Neural progenitor cell (in vitro differentiated cells): ENCODE data around the gene PEX5L. TPM values are rescaled to one million over a fixed set of nuclear protein-coding genes. Genes with fewer than 3 reads are reported as not detected.
A peak's percentile ranks its signal among the peaks of the same experiment; 100 is the strongest.

Source experiments
- DNase-seq: peaks from one replicate; pipeline ENCODE4 v3.0.0-alpha.2; 2016; ENCODE audit warnings: low spot score
- H2AFZ ChIP-seq: fragments of 200-600 bp; sonication (generic); replicated peaks from 2 replicates; pipeline ENCODE4 v1.6.1; 2016; ENCODE audit warnings: antibody characterized with exemption
- H3F3A ChIP-seq: fragments of 200-600 bp; sonication (generic); 2 replicates; pipeline ENCODE4 v1.6.1; 2016; ENCODE audit warnings: antibody characterized with exemption, low read depth
- H3K27ac ChIP-seq: fragments of 200-600 bp; sonication (generic); 2 replicates; pipeline ENCODE4 v1.5.1; 2016; ENCODE audit warnings: mild to moderate bottlenecking
- H3K27me3 ChIP-seq: fragments of 200-600 bp; sonication (generic); 2 replicates; pipeline ENCODE4 v1.6.1; 2016; ENCODE audit warnings: mild to moderate bottlenecking, moderate library complexity
- H3K36me3 ChIP-seq: fragments of 200-600 bp; sonication (generic); 2 replicates; pipeline ENCODE4 v1.5.1; 2016
- H3K4me1 ChIP-seq: fragments of 200-600 bp; sonication (generic); 2 replicates; pipeline ENCODE4 v1.6.1; 2016; ENCODE audit warnings: mixed run types
- H3K4me2 ChIP-seq: fragments of 200-600 bp; sonication (generic); 2 replicates; pipeline ENCODE4 v1.6.1; 2016
- H3K4me3 ChIP-seq: fragments of 200-600 bp; sonication (generic); 2 replicates; pipeline ENCODE4 v1.5.1; 2016
- H3K79me2 ChIP-seq: fragments of 200-600 bp; sonication (generic); 2 replicates; pipeline ENCODE4 v1.6.1; 2016; ENCODE audit warnings: low read depth
- H3K9ac ChIP-seq: fragments of 200-600 bp; sonication (generic); 2 replicates; pipeline ENCODE4 v1.6.1; 2016
- H3K9me3 ChIP-seq: fragments of 200-600 bp; sonication (generic); 2 replicates; pipeline ENCODE4 v1.5.1; 2016; ENCODE audit warnings: low read depth
- H4K20me1 ChIP-seq: fragments of 200-600 bp; sonication (generic); 2 replicates; pipeline ENCODE4 v1.6.1; 2016; ENCODE audit warnings: low read depth
- H3K27ac Mint-ChIP-seq: 3 replicates; pipeline ENCODE4 v1.8.0; 2021; ENCODE audit warnings: mixed read lengths
- H3K27me3 Mint-ChIP-seq: 2 replicates; pipeline ENCODE4 v1.8.0; 2022; ENCODE audit warnings: low read depth, mild to moderate bottlenecking, inconsistent platforms, moderate library complexity, mixed read lengths; ENCODE audit not compliant: insufficient read depth
- H3K36me3 Mint-ChIP-seq: 3 replicates; pipeline ENCODE4 v1.8.0; 2021; ENCODE audit warnings: mixed read lengths
- H3K4me1 Mint-ChIP-seq: 3 replicates; pipeline ENCODE4 v1.8.0; 2021; ENCODE audit warnings: mixed read lengths
- H3K4me3 Mint-ChIP-seq: 3 replicates; pipeline ENCODE4 v1.8.0; 2021; ENCODE audit warnings: mild to moderate bottlenecking, moderate library complexity, mixed read lengths
- H3K9me3 Mint-ChIP-seq: 3 replicates; pipeline ENCODE4 v1.8.0; 2020; ENCODE audit warnings: mixed read lengths
- EZH2 ChIP-seq: fragments of 200-600 bp; sonication (generic); IDR thresholded peaks from 2 replicates; pipeline ENCODE4 v1.6.1; 2017; ENCODE audit warnings: antibody characterized with exemption, mild to moderate bottlenecking, moderate library complexity
- EZH2phosphoT487 ChIP-seq: fragments of 200-600 bp; sonication (generic); IDR thresholded peaks from 2 replicates; pipeline ENCODE4 v1.6.1; 2017; ENCODE audit warnings: antibody characterized with exemption
- total RNA-seq: library from RNA; depleted of rRNA; stranded (reverse); fragments of >200 nt; gene quantifications from 2 replicates; pipeline ENCODE4 v1.2.3, GENCODE V29; 2015; ENCODE audit warnings: low replicate concordance
- TF ChIP-seq, protein P1 (sequence below): fragments of 200-600 bp; sonication (generic); IDR thresholded peaks from 2 replicates; pipeline ENCODE4 v1.5.1; 2017; ENCODE audit warnings: antibody characterized with exemption, mild to moderate bottlenecking

The PEX5L gene
- total RNA-seq, 1 donor from 2014 or later = 0.90 TPM

DNA sequence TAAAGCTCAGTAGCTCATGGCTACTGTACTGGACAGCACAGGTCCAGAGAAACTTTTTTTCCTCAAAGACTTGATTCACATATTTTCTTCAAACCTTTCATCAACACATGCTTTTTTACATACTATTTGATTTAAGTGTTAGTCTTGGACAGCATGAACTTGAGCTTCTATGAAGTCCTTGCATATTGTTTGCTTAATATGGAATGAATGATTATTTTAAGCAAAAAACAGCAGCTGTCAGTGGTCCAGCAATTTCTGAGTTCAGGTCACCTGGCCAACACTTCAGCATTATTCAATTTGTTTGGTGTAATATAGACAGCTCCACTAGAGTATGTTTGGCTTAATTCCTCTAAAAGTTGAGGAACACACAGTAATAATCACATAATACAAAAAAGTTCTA is 141.4 kb downstream of the PEX5L start:
- Histone ChIP-seq H3K36me3 (no peaks in the 10 kb centered on the region), H3K9me3 (no peaks in the 10 kb centered on the region), H2AFZ (no peak overlapping the region), H4K20me1 (no peaks in the 10 kb centered on the region), H3K27ac (no peak overlapping the region), H3K9ac (no peak overlapping the region), H3K79me2 (no peaks in the 10 kb centered on the region), H3K4me3 (no peak overlapping the region), H3F3A (no peaks in the 10 kb centered on the region), H3K4me2 (no peak overlapping the region), H3K4me1 (peaks cover 11% of the 10 kb centered on the region), H3K27me3 (no peaks in the 10 kb centered on the region)
- H3K4me3 Mint-ChIP-seq = no peak overlapping the region
- H3K27me3 Mint-ChIP-seq = no peaks in the 10 kb centered on the region
- H3K27ac Mint-ChIP-seq = no peak overlapping the region
- H3K36me3 Mint-ChIP-seq = no peaks in the 10 kb centered on the region
- H3K4me1 Mint-ChIP-seq = peaks cover 5% of the 10 kb centered on the region
- H3K9me3 Mint-ChIP-seq = no peaks in the 10 kb centered on the region
- DNase-seq = no peak
- TF ChIP-seq, protein P1, sequence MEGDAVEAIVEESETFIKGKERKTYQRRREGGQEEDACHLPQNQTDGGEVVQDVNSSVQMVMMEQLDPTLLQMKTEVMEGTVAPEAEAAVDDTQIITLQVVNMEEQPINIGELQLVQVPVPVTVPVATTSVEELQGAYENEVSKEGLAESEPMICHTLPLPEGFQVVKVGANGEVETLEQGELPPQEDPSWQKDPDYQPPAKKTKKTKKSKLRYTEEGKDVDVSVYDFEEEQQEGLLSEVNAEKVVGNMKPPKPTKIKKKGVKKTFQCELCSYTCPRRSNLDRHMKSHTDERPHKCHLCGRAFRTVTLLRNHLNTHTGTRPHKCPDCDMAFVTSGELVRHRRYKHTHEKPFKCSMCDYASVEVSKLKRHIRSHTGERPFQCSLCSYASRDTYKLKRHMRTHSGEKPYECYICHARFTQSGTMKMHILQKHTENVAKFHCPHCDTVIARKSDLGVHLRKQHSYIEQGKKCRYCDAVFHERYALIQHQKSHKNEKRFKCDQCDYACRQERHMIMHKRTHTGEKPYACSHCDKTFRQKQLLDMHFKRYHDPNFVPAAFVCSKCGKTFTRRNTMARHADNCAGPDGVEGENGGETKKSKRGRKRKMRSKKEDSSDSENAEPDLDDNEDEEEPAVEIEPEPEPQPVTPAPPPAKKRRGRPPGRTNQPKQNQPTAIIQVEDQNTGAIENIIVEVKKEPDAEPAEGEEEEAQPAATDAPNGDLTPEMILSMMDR = no peak
- TF ChIP-seq EZH2 (no peak), EZH2phosphoT487 (no peak)

DNA sequence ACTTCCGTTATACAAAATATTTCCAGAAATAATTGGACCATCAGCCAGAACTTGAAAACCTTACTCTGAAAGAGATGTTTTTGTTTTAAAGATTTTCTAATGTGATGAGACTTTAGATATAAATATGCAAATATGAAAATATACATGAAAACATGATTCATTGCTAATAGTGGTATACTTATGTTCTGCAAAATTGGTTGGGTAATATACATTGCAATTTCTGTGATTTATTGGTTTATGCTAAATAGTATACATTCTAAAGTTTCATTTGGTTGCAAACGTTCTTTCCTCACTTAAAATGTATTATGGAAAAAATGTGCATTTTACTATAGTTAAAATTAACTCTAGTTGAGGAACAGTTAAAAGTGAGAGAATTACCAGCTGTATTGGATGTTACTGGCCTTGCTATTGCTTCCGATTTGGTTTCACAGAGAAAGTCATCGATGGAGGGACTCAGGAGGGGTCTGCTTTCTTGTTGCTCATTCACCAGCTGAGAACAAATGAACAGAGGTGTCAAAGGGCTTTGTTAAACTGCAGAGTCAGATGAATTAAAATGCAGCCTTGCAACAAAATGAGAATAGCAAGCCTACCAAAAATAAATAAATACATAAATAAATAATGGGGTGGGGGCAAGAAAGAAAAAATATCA is 149.3 kb downstream of the PEX5L start:
- H3K9me3 Mint-ChIP-seq = no peaks in the 10 kb centered on the region
- no peaks in the 10 kb centered on the region for H3K36me3 Mint-ChIP-seq
- H3K27ac Mint-ChIP-seq = no peak overlapping the region
- H3K9me3 ChIP-seq = no peaks in the 10 kb centered on the region
- H3K36me3 ChIP-seq = no peaks in the 10 kb centered on the region
- H3K4me1 Mint-ChIP-seq = peaks cover 35% of the 10 kb centered on the region
- no peaks in the 10 kb centered on the region for H3K79me2 ChIP-seq
- H3K27me3 ChIP-seq = no peaks in the 10 kb centered on the region
- H3K4me3 ChIP-seq = no peak overlapping the region
- H3K4me2 ChIP-seq = peak overlapping the region; percentile 46
- TF ChIP-seq EZH2 = no peak
- no peaks in the 10 kb centered on the region for H4K20me1 ChIP-seq
- DNase-seq = peak; percentile 52
- H3K27me3 Mint-ChIP-seq = no peaks in the 10 kb centered on the region
- H3K4me3 Mint-ChIP-seq = no peak overlapping the region
- H3K4me1 ChIP-seq = peaks cover 34% of the 10 kb centered on the region
- H3K27ac ChIP-seq = no peak overlapping the region
- no peak overlapping the region for H3K9ac ChIP-seq
- H3F3A ChIP-seq = peaks cover 11% of the 10 kb centered on the region
- H2AFZ ChIP-seq = no peak overlapping the region

DNA sequence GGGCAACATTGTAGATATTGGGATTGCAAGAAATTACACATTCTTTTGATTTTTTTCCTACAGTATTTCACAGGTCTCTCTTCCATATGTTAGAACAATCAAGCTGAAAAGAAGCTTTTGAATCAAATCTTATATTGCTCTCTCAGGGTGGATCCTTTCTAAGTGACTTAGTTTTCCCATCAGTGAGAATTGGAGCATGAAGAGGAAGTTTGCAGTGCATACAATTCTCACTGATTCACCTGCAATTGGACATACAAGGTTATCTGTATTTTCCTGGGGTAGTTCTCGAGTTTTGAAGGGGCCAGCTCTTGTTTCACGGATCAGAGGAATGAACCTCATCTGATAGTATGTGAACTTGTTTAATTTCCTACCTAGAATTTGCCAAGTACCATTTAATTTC is 150.8 kb downstream of the PEX5L start:
- no peaks in the 10 kb centered on the region for H3K27me3 ChIP-seq
- no peaks in the 10 kb centered on the region for H3K79me2 ChIP-seq
- DNase-seq = no peak
- no peaks in the 10 kb centered on the region for H3K9me3 ChIP-seq
- H3K9ac ChIP-seq = no peak overlapping the region
- Mint-ChIP-seq H3K4me1 (peaks cover 50% of the 10 kb centered on the region), H3K27me3 (no peaks in the 10 kb centered on the region), H3K4me3 (no peak overlapping the region), H3K36me3 (no peaks in the 10 kb centered on the region), H3K27ac (no peak overlapping the region), H3K9me3 (no peaks in the 10 kb centered on the region)
- H3K4me3 ChIP-seq = no peak overlapping the region
- H3K27ac ChIP-seq = no peak overlapping the region
- H3K4me2 ChIP-seq = no peak overlapping the region
- no peaks in the 10 kb centered on the region for H3K36me3 ChIP-seq
- peaks cover 25% of the 10 kb centered on the region for H3F3A ChIP-seq
- H4K20me1 ChIP-seq = no peaks in the 10 kb centered on the region
- peaks cover 47% of the 10 kb centered on the region for H3K4me1 ChIP-seq
- no peak overlapping the region for H2AFZ ChIP-seq
- TF ChIP-seq, protein P1 = no peak
- TF ChIP-seq EZH2 (no peak), EZH2phosphoT487 (no peak)

DNA sequence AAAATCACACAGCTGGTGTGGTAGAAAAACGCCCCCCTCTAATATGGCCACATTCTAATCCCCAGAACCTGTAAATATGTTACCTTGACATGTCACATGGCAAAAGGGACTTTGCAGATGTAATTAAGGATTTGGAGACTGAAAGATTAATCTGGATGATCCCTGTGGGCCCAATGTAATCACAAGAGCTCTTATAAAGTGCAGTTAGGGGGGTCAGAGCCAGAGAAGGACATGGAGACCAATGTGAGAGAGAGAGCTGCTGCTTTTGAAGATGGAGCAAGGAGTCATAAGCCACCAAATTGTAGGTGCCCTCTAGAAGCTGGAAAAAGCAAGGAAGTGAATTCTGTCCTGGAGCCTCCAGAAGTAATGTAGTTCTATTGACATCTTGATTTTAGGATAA is 152.6 kb downstream of the PEX5L start:
- Histone ChIP-seq H2AFZ (no peak overlapping the region), H3F3A (peaks cover 35% of the 10 kb centered on the region), H4K20me1 (no peaks in the 10 kb centered on the region), H3K79me2 (no peaks in the 10 kb centered on the region), H3K27ac (no peak overlapping the region), H3K9me3 (no peaks in the 10 kb centered on the region), H3K36me3 (no peaks in the 10 kb centered on the region), H3K4me3 (no peak overlapping the region), H3K4me1 (peaks cover 57% of the 10 kb centered on the region), H3K4me2 (no peak overlapping the region), H3K27me3 (no peaks in the 10 kb centered on the region), H3K9ac (no peak overlapping the region)
- Mint-ChIP-seq H3K4me3 (no peak overlapping the region), H3K4me1 (peaks cover 53% of the 10 kb centered on the region), H3K36me3 (no peaks in the 10 kb centered on the region), H3K27me3 (peaks cover 3% of the 10 kb centered on the region), H3K27ac (no peak overlapping the region), H3K9me3 (no peaks in the 10 kb centered on the region)
- no peak for DNase-seq
- TF ChIP-seq EZH2 (no peak), EZH2phosphoT487 (no peak)
- TF ChIP-seq, protein P1 = no peak
